Activated naive CD4-positive, alpha-beta T cell treated with anti-CD3 and anti-CD28 coated beads, Interleukin-2, amount 50 U/mL, for 16 hours (primary cell): Measurements from ENCODE around the gene DMRTB1.

Source experiments
- DNase-seq: peaks from one replicate; pipeline ENCODE4 v3.0.0-alpha.2; 2020

Gene DMRTB1

DNA sequence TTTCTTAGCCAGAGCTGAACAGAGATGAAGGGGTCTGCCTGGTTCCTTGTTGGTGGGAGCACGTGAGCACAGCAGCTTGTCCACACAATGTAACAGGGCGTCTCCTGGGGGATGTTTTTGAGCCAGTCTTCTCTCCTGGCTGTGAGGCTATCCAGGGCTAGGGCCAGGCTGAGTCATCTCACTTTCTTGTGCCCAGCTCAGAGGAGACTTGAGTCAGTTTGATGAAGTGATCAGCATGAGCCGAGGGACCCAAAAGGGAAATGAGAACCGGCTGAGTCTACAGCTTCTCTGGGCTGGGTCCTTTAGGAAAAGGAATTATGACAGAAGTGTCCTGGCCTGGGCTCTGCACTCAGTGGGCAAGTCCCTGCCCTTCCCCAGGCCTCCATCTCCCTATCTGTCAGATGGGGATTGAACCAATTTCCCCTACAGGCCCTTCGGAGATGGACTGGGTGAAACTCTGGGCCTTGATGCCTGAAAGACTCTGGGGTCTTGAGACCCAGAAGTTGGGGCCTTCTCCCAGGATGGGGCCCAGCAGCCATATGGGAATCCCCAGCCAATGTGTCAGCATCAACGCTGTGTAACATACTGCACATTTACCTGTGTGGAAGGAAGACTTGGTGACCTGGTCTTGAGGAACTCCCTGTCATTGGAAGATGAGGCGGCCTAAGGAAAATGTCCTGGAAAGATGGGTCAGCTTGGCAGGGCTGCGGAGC is 36.6 kb downstream of the DMRTB1 start:
- DNase-seq = no peak

DNA sequence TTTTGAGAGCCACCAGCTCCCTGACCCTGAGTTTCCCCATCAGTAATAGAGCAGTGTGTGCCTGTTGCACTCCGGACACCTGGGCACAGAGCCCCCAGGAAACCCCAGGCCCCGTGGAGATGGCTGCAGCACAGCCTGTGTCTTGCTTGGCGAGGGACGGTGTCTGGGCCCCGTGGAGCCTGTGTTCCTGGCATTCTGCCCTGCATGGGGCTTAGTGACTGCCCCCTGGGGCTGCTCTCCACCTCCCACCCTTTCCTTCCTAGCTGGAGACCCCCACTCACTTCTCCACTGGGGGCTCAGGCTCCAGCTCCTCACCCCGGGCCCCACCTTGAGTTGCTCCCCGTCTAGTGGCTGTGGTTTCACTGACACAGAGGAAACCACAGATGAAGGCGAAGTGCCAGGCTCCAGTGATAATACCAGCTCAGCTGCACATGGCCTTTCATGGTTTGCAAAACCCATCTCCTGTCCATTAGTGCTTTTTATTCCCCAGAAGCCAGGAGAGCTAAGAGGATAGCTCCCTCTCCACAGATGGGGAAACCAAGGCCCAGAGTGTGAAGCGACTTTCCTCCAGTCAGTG is 39.4 kb downstream of the DMRTB1 start:
- DNase-seq = no peak

DNA sequence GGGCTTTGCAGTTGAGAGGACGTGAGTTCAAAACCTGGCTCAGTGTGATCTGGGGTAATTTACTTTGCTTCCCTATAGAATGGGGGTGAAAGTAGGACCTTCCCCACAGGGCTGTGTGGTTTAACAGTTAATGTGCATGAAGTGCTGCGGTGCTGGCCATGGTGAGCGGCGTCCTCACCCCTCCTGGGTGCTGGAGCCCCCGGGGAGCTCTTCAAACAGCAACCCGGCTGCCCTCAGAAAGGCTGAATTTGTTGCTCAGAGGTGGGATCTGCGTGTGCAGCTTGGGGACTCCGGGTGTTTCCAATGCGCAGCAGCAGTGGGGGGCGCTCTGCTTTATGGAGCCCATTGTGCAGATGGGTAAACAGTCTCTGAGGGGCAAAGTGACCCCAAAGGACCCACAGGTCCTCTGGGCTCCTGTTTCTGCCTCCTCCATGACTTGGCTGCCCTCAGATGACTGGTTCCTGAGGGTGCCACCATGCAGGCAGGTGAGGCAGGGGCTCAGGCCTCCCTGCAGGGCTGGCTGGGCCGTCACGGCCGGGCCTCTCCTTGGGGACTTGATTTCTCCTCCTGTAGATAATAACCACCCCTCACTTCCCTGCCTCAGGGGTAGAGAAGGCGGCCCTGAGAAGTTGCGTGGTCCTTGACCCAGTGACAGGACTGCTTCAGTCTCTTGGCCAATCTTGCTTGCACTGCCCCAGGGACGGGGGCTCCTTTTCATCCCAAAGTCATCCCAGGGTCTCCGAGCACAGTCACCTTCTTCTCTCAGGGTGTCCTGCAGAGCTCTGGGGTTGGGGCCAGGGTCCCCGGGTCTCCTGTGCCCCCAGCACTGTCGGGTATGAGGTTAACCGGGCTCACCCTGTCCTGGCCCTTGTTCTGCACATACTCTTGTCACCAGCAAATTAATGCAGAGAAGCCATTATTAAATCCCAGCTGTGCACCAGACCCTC is 40.3 kb downstream of the DMRTB1 start:
- DNase-seq = no peak

DNA sequence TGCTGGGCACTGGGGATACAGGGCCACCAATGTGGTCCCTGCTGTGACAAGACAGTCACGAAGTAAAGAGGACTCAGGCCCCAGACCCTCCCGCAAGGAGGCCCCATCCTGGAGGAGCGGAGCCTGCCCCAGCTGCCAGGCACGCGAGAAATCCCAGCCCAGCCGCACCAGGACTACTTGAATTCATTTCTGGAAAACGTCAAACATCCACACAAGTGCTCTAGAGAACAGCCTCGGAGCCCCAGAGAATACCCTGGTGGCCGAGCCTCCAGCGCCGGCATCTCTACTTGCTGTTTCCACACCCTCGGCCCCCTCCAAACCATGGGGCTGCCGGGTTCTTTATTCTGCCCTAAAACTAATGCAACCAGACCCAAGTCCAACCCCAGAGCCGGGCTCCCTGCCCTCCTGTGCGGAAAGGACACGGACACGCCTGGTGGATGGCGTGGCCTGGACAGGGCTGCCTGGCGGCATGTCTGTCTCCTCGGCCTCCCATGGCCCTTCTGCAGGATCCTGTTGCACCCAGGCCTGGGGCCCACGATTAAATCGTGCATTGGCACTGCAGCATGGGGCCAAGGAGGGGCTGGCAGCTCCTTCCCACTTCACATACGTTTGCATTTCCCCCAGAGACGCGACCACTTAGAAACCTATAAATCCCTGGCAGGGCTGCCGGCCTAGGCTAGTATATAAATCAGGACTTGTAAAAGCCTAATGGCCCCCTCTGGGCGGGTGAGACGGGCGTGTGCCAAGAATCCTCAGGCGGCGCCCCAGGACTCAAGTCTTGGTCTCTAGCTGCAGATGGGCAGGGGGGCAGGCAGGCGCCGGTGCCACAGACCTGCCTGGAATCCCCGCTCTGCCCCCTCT is 41.2 kb downstream of the DMRTB1 start:
- no peak for DNase-seq

DNA sequence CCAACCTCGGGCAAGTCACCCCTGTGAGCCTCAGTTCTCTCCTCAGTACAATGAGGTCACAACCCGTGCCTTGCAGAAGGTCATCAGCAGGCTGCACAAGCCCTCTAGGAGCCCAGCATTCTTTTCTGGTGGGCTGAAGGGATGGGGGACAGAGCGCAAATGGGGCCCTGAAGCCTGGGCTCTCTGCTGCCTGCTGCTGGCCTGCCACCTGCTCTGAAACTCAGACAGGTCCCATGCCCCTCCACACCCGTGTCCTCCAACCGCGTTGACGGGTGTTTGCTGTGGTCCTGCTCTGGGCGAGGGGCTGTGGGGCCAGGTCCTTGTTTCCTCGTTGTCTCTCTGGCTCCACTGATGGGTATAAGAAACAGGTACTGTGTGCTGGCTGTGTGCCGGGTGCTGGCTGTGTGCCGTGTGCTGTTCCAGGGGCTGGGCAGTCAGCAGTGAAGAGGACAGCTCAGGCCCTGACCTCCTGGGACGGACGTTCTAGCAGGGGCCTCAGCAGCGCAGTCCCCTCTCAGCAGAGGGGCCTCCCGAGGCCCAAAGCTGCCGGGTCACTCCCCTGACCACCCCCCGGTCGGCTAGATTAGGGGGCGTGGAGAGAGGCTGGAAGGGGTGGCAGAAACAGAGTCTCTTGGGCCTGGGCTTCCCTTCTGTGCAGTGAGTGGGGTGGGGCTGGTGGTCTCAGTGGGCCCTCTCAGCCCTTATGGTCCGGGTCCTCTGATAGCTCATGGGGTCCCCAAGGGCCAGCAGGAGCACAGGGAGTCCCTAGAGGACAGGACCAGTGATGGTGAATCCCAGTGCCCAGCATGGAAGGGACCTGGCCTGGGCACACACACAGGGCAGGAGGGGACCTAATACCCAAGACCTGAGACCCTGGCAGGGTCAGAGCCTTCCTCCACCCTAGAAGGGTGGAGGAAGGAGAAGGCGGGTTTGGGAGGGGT is 42.1 kb downstream of the DMRTB1 start:
- no peak for DNase-seq

DNA sequence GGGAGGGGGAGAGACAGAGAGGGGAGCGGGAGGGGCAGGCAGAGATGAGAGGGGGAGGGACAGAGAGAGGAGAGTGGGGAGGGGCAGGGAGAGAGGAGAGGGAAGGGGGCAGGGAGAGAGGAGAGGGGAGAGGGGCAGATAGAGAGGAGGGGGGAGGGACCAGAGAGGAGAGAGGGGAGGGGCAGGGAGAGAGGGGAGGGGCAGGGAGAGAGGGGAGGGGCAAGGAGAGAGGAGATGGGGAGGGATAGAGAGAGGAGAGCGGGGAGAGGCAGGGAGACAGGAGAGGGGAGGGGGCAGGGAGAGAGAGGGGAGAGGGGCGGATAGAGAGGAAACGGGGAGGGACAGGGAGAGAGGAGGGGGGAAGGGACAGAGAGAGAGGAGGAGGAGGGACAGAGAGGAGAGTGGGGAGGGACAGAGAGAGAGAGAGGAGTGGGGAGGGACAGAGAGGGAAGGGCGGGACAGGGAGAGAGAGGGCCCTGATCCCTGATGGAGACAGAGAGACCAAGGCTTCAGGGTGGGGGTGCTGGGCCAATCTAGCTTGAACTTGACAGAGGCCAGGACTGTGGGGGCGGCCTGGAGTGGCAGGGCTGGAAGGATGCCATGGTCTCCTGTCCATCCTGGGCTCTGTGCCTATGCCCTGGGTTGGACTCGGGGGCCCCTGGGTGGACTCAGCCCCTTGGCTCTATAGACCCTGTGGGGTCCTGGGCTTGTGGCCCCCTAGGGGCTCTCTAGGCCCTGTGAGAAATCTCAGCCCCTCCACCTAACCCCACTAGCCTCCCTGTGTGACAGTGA is 43.6 kb downstream of the DMRTB1 start:
- DNase-seq = no peak

DNA sequence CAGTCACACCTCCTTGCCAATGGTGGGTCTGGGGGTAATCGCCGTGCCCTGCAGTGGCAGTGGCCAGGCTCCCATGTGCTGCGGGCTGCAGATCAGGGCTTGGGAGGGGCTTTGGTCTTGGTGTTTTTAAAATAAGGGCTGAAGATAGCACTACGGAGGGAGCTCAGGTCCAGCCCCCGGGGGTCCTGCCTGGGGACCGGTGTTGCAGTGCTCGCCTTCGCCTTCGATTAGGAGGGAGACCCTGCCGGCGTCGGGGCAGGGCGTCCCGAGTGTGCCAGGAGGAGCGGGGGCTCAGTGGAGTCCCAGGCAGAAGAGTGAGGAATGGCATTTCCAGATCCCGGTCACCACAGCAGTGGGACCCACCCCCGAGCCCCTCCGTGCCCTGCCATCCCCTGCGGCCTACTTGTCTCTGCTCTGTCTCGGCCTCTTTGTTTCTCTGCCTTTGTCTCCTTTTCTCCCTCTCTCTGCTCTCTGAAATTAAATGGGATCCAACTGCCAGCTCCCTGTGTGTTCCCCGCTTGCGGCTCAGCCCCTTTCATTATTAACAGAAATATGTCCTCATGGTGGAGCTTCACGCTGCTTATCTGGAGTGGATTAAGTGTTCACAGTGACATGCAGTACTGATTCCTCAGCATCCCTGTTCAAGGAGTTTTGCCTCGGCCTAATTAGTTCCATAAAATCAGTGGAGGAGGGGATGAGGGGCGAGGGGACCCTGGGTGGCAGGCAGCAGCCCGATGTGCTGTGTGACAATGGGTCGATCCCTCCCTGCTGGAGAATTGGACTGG is 44.4 kb downstream of the DMRTB1 start:
- DNase-seq = no peak

DNA sequence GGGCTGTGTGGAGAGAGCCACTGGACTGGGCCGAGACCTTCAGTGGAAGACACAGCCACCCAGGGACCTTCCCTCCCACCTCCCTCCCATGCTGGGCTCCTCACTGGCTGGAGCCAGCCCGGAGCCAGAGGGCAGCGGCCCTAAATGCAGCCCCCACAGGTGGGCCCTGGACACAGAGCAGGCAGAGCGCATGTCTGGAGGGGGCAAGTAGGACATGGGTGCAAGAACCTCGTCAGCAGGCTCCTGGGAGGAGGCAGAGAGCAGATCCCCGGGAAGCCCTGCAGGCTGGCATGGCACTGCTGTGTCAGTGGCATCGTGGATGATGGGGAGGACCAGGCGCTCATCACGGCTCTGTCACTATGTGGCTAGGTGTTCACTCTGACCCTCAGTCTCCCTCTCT is 45.7 kb downstream of the DMRTB1 start:
- no peak for DNase-seq

DNA sequence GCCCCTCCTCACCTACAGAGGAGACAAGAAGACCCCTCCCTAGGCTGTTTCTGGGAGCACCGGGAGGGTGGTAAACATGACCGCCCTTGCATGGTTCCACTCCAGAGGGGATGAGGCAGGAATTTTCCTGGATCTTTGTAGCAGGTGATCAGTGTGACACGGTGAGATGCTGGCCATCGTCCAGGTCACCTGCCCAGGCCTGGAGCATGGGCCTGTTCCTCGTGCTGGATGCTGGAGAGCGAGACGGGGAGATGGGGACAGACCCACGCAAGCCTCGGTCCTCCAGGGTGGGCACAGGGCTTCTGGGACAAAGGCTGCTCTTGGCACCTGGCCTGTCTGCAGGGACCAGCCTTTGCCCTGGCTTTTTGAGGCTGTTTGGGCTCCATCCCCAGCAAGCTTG is 46.2 kb downstream of the DMRTB1 start:
- no peak for DNase-seq

DNA sequence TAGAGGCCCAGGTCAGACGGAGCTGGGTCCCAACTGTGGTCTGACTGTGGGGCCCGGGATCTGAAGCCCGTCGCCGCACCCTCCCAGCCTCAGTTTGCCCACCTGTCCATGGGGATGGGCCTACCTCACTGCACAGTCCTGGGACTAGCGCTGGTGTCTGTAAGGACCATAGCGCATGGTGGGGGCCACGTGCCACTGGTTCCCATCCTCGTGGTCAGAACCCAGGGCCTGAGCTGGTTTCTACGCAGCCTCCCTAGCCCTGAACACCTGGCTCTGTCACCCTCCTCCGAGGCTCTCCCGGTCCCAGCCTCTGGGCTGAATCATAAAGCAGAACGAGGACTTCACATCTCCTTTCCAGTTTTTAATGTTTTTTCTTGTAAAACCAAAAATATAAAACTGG is 46.7 kb downstream of the DMRTB1 start:
- no peak for DNase-seq

DNA sequence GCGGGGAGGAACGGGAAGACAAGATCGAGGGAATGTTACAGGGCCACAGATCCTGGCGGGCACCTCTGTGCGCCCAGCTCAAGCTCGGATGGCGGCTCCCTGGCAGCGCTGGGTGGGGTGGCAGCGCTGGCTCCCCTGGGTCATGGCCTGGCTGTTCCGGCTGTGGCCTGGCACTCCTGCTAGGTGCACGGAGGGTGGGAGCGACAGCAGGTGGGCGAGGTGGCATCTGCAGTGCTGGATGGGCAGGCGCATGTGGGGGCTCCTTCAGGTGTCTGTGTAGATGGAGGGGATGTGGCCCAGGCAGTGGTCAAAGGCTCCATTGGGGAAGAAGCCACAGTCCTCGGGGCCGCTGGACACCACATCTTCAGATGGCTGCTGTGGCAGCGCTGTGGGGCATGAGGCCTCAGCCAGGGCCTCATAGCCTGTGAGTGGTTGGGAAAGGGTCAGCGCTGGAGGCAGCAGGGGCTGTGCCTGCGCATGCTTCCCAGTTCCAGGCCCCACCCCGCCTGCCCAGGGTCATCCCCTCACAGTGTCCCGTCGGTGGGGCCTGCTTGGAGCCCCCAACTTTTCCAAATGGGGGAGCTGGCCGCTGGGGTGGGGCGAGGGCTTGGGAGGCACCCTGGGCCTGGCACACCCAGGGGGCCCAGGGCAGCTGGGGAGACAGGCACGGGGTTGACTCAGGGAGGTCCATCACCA is 47.3 kb downstream of the DMRTB1 start:
- DNase-seq = no peak

DNA sequence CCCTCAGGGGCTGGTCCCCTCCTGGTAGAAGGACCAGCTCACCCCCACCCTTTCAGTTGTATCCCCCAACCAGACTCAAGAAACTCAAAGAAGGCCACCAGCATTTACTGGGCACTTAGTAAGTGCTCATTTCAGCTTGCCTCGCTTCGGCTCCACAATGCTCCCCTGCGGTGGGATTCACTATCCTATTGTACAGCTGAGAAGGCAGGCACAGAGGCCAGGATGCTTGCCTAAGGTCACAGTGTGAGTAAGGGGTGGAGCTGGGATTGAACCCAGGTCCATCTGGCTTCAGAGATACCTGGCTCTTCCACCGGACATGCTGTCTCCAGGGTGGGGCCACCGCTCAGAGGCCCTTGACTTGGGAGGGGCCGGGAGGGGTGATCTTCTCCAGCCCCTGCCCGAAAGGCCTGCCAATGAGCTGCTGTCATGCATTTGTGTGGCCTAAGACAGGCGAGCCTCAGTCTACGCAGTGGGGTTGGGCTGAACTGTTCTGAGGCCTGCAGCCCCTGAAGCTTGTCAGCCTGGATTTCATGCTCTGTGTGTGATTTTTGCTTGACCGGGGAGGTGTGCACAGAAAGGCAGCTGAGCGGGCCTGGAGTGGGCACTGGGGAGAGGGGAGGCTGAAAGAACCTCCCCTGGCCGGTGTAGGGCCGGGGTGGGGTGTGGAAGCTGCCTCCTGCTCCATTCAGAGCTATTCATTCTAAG is 48.1 kb downstream of the DMRTB1 start:
- no peak for DNase-seq

DNA sequence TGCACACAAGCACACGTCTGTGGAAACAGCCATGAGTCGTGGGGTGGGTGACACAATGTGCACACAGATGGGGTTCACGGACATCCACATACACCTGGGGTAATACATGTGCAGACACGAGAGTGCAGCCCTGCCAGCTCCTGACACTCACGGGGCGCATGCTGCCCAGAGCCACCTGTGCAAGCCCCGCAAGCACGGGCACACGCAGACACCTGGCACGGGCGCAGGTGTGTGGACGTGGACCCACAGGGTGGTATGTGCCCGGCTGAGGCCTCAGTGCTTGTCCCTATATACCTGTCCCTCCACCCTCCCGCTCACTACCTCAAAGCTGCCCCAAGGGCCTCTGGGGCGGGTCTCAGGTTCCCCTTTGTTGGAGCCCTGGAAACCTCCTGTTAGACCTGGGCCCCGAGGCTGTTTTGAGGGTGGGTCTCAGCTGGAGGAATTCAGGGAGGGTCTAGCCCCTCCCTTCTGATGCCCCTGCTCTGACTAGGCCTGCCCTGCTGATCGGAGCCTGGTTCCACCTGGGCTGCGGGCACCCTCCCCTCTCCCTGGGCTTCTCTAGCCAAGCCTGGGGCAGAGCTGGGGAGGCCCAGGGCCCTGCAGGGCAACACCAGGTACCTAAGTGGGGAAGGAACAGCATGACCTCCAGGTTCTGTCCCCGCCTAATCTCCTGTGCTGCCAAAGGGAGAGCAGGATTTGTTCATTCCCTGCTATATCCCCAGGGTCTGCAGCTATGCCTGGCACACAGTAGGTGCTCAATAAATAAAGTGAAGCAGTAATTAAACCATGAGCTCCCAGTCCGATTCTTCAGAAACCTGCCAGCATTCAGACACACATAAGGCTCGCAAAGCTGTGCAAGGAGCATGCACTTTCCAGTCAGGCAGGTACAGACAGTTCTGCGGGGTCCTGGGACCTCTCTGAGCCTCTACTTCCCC is 49.1 kb downstream of the DMRTB1 start:
- no peak for DNase-seq

DNA sequence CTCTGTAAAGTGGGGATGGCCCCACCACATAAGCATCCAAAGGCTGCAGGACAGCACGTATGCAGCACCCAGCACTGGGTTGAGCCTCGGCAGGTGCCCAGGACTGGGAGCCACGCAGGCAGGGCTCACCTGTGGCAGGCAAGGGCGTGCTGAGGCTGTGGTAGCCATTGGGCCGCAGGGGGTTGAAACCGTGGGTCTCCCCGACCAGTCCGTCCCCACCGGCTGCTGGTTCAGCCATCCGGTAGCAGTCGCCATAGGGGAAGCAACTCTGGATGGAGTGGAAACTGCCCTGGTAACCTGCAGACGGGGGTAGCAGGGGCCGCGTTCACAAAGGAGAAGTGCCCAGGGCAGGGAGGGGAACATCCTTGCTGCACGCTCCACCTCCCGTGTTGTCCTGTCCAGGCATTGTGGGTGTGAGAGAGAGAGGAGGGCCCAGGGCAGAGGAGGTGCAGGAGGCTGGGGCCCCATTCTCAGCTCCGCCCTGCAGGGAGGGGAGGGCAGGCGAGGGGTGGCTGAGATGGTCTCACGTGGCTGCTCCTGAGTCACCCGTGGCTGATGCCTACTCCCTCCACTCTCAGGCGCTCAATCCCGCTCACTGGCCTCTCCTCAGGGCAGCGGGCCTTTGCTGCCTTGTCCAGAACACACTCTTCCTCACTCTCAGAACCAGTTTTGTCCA is 49.9 kb downstream of the DMRTB1 start:
- DNase-seq = no peak

DNA sequence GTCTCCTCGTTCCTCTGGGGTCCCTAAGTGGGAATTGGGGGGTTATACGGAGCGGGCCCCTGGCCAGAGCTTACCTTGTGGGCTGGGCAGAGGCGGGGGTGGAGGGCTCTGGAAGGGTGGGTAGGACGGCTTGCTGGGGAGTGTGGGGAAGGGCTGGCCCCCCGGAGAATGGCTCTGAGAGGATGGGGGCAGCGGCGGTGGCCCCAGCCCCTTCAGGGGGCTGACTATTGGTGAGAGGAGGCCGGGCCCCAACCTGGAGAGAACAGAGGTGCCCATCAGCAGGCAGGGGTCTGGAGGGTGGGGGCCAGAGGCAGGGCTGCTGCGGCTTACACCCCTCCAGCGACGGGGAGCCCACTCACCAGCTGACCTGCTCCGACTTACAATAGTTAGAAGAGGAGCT is 50.6 kb downstream of the DMRTB1 start:
- no peak for DNase-seq

DNA sequence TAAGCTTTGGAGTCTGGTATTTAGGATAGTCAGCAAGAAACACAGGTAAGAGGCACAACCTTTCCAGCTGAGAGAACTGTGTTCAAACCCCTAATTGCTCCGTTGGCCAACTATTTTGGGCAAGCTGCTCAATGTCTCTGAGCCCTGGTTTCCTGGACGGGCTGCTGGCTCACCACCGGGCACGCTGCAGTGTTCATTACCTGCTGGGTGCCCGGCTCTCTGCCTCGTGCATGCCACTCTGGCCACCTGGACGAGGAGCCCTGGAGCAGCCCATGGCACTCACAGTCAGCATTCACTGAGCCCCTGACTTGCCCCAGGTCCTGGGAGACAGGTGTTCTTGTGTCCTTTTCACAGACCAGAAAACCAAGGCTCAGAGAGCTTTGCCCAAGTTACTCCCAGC is 51.0 kb downstream of the DMRTB1 start:
- DNase-seq = no peak
